Measurements from ENCODE around the gene ASMTL.
A peak's percentile ranks its signal among the peaks of the same experiment; 100 is the strongest.

ASMTL gene

GRCh38 chrX:1388651-1389050 is 64.1 kb downstream of the ASMTL start:
- Histone ChIP-seq H3K4me2 (ENCODE audit: low read length) (no peak overlapping the region), H3K27me3 (ENCODE audit: insufficient read depth, low read length) (no peaks in the 10 kb centered on the region), H2AFZ (ENCODE audit: insufficient read depth, low read length, poor library complexity) (no peak overlapping the region), H2AK5ac (ENCODE audit: low read length) (no peak overlapping the region), H3K79me2 (ENCODE audit: control insufficient read depth, insufficient read depth, low read length, poor library complexity) (peaks cover 21% of the 10 kb centered on the region), H4K91ac (ENCODE audit: low read depth, low read length) (no peak overlapping the region), H3K14ac (ENCODE audit: low read length) (no peak overlapping the region), H3K4me3 (ENCODE audit: low read depth, low read length) (no peak overlapping the region), H4K8ac (ENCODE audit: low read depth, low read length) (no peak overlapping the region), H3K79me1 (ENCODE audit: low read length) (peaks cover 15% of the 10 kb centered on the region), H3K4ac (ENCODE audit: low read depth, low read length) (peak overlapping the region; percentile 15), H3K23ac (ENCODE audit: low read length) (no peak overlapping the region), H3K9ac (ENCODE audit: low read length) (no peak overlapping the region), H3K4me1 (ENCODE audit: control insufficient read depth in 1 of 2, insufficient read depth in 2 of 2, low read length in 2 of 2) (peaks cover 4 to 8% of the 10 kb centered on the region in 2 experiments), H2BK5ac (ENCODE audit: low read depth, low read length, poor library complexity) (no peak overlapping the region), H2BK12ac (ENCODE audit: low read length) (no peak overlapping the region), H3K18ac (ENCODE audit: low read length) (no peak overlapping the region), H3K36me3 (ENCODE audit: control insufficient read depth in 1 of 2, insufficient read depth in 2 of 2, low read length in 2 of 2) (peaks cover 63 to 65% of the 10 kb centered on the region in 2 experiments), H3K27ac (ENCODE audit: low read depth, low read length) (no peak overlapping the region), H4K12ac (ENCODE audit: low read depth, low read length) (no peak overlapping the region), H2BK120ac (ENCODE audit: insufficient read depth, low read length, poor library complexity) (no peak overlapping the region), H3K9me3 (ENCODE audit: insufficient read depth, low read depth, low read length) (peaks cover 2% of the 10 kb centered on the region)
- DNase-seq = no peak
- no CpG with 5 or more reads among the region's 4 CpGs for WGBS (ENCODE audit: extremely low coverage, insufficient coverage, insufficient read length)

GRCh38 chrX:1387141-1387776 is 65.5 kb downstream of the ASMTL start:
- H3K27ac ChIP-seq (ENCODE audit: low read depth, low read length) = no peak overlapping the region
- H2AK5ac ChIP-seq (ENCODE audit: low read length) = no peak overlapping the region
- H3K79me2 ChIP-seq (ENCODE audit: control insufficient read depth, insufficient read depth, low read length, poor library complexity) = peaks cover 17% of the 10 kb centered on the region
- H3K27me3 ChIP-seq (ENCODE audit: insufficient read depth, low read length) = no peaks in the 10 kb centered on the region
- H3K4me1 ChIP-seq (ENCODE audit: control insufficient read depth in 1 of 2, insufficient read depth in 2 of 2, low read length in 2 of 2) = peaks cover 4 to 8% of the 10 kb centered on the region in 2 experiments
- no peak for DNase-seq
- no peak overlapping the region for H2BK12ac ChIP-seq (ENCODE audit: low read length)
- no peak overlapping the region for H4K91ac ChIP-seq (ENCODE audit: low read depth, low read length)
- H3K9ac ChIP-seq (ENCODE audit: low read length) = no peak overlapping the region
- no CpG with 5 or more reads among the region's 43 CpGs for WGBS (ENCODE audit: extremely low coverage, insufficient coverage, insufficient read length)
- no peak overlapping the region for H2BK5ac ChIP-seq (ENCODE audit: low read depth, low read length, poor library complexity)
- H3K23ac ChIP-seq (ENCODE audit: low read length) = no peak overlapping the region
- no peak overlapping the region for H2BK120ac ChIP-seq (ENCODE audit: insufficient read depth, low read length, poor library complexity)
- no peak overlapping the region for H3K4me2 ChIP-seq (ENCODE audit: low read length)
- no peak overlapping the region for H2AFZ ChIP-seq (ENCODE audit: insufficient read depth, low read length, poor library complexity)
- no peak overlapping the region for H4K12ac ChIP-seq (ENCODE audit: low read depth, low read length)
- H3K79me1 ChIP-seq (ENCODE audit: low read length) = peaks cover 7% of the 10 kb centered on the region
- H4K8ac ChIP-seq (ENCODE audit: low read depth, low read length) = no peak overlapping the region
- no peak overlapping the region for H3K4ac ChIP-seq (ENCODE audit: low read depth, low read length)
- peaks cover 2% of the 10 kb centered on the region for H3K9me3 ChIP-seq (ENCODE audit: insufficient read depth, low read depth, low read length)
- H3K4me3 ChIP-seq (ENCODE audit: low read depth, low read length) = no peak overlapping the region
- H3K36me3 ChIP-seq (ENCODE audit: control insufficient read depth in 1 of 2, insufficient read depth in 2 of 2, low read length in 2 of 2) = peaks cover 63 to 67% of the 10 kb centered on the region in 2 experiments
- H3K14ac ChIP-seq (ENCODE audit: low read length) = no peak overlapping the region
- H3K18ac ChIP-seq (ENCODE audit: low read length) = no peak overlapping the region

GRCh38 chrX:1386338-1387127 is 66.2 kb downstream of the ASMTL start:
- no peak overlapping the region for H3K4me3 ChIP-seq (ENCODE audit: low read depth, low read length)
- peaks cover 2% of the 10 kb centered on the region for H3K9me3 ChIP-seq (ENCODE audit: insufficient read depth, low read depth, low read length)
- no peak overlapping the region for H4K8ac ChIP-seq (ENCODE audit: low read depth, low read length)
- H4K91ac ChIP-seq (ENCODE audit: low read depth, low read length) = no peak overlapping the region
- H3K9ac ChIP-seq (ENCODE audit: low read length) = no peak overlapping the region
- H3K4me1 ChIP-seq (ENCODE audit: control insufficient read depth in 1 of 2, insufficient read depth in 2 of 2, low read length in 2 of 2) = peaks cover 4 to 11% of the 10 kb centered on the region in 2 experiments
- H3K79me2 ChIP-seq (ENCODE audit: control insufficient read depth, insufficient read depth, low read length, poor library complexity) = peaks cover 14% of the 10 kb centered on the region
- DNase-seq = no peak
- H3K18ac ChIP-seq (ENCODE audit: low read length) = no peak overlapping the region
- H3K23ac ChIP-seq (ENCODE audit: low read length) = no peak overlapping the region
- H3K14ac ChIP-seq (ENCODE audit: low read length) = no peak overlapping the region
- H3K4ac ChIP-seq (ENCODE audit: low read depth, low read length) = no peak overlapping the region
- WGBS (ENCODE audit: extremely low coverage, insufficient coverage, insufficient read length) = no CpG with 5 or more reads among the region's 41 CpGs
- H2BK120ac ChIP-seq (ENCODE audit: insufficient read depth, low read length, poor library complexity) = no peak overlapping the region
- no peak overlapping the region for H2AK5ac ChIP-seq (ENCODE audit: low read length)
- no peak overlapping the region for H2AFZ ChIP-seq (ENCODE audit: insufficient read depth, low read length, poor library complexity)
- H3K79me1 ChIP-seq (ENCODE audit: low read length) = peaks cover 3% of the 10 kb centered on the region
- peaks cover 63 to 71% of the 10 kb centered on the region in 2 experiments for H3K36me3 ChIP-seq (ENCODE audit: control insufficient read depth in 1 of 2, insufficient read depth in 2 of 2, low read length in 2 of 2)
- H3K4me2 ChIP-seq (ENCODE audit: low read length) = no peak overlapping the region
- H2BK12ac ChIP-seq (ENCODE audit: low read length) = no peak overlapping the region
- no peak overlapping the region for H4K12ac ChIP-seq (ENCODE audit: low read depth, low read length)
- H3K27ac ChIP-seq (ENCODE audit: low read depth, low read length) = no peak overlapping the region
- H3K27me3 ChIP-seq (ENCODE audit: insufficient read depth, low read length) = no peaks in the 10 kb centered on the region
- H2BK5ac ChIP-seq (ENCODE audit: low read depth, low read length, poor library complexity) = no peak overlapping the region

DNA sequence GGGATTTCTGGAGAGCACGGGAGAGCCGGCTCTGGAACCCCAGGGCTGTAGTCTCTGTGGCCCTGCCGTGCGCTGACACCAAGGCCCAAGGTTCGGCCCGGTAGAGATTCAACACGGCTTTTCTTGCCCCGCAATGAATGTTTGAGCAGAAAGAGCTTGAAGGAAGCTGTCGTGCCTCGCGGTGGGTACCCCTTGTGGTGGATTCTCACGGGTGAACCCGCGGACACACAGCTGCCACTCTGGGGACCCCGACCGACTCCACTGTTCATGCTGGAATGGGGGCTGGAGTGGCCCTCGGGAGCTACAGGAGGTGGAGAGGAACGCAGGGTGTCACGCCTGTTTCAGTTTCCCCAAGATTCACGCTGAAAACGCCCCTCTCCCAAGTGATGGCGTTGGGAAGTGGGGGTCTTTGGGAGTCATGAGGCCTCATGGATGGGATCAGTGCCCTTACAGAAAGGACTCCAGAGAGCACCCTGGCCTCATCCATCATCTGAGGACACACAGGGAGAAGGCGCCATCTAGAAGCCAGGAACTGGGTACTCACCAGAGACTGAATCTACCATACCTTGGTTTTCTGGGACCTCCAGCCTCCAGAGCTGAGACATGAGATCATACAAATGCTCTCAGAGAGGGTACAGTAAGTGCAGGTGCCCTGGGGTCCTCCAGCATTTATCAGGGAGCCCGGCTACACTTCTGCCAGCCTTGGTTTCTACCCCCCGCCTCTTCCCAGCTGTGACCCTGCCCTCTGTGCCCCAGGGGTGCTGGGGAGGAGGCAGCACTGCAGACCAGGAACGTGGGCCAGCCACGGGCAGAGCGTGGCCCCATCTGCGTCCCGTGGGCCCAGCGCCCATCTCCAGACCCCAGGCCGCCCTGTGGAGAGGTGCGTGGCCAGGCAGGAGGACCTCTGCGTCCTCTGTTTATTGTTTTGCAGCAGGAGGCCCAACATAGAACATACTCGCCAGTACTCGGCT is 67.2 kb downstream of the ASMTL start:
- Histone ChIP-seq H2BK120ac (ENCODE audit: insufficient read depth, low read length, poor library complexity) (no peak overlapping the region), H3K4ac (ENCODE audit: low read depth, low read length) (no peak overlapping the region), H3K27ac (ENCODE audit: low read depth, low read length) (no peak overlapping the region), H3K4me2 (ENCODE audit: low read length) (no peak overlapping the region), H3K79me1 (ENCODE audit: low read length) (no peaks in the 10 kb centered on the region), H3K27me3 (ENCODE audit: insufficient read depth, low read length) (no peaks in the 10 kb centered on the region), H4K91ac (ENCODE audit: low read depth, low read length) (no peak overlapping the region), H3K23ac (ENCODE audit: low read length) (no peak overlapping the region), H2AFZ (ENCODE audit: insufficient read depth, low read length, poor library complexity) (no peak overlapping the region), H3K79me2 (ENCODE audit: control insufficient read depth, insufficient read depth, low read length, poor library complexity) (peaks cover 4% of the 10 kb centered on the region), H3K14ac (ENCODE audit: low read length) (no peak overlapping the region), H3K9me3 (ENCODE audit: insufficient read depth, low read depth, low read length) (peaks cover 2% of the 10 kb centered on the region), H4K12ac (ENCODE audit: low read depth, low read length) (no peak overlapping the region), H3K36me3 (ENCODE audit: control insufficient read depth in 1 of 2, insufficient read depth in 2 of 2, low read length in 2 of 2) (peaks cover 63 to 66% of the 10 kb centered on the region in 2 experiments), H2BK5ac (ENCODE audit: low read depth, low read length, poor library complexity) (no peak overlapping the region), H3K18ac (ENCODE audit: low read length) (no peak overlapping the region), H3K4me1 (ENCODE audit: control insufficient read depth in 1 of 2, insufficient read depth in 2 of 2, low read length in 2 of 2) (peaks cover 0 to 4% of the 10 kb centered on the region in 2 experiments), H2BK12ac (ENCODE audit: low read length) (no peak overlapping the region), H2AK5ac (ENCODE audit: low read length) (no peak overlapping the region), H4K8ac (ENCODE audit: low read depth, low read length) (no peak overlapping the region), H3K9ac (ENCODE audit: low read length) (no peak overlapping the region), H3K4me3 (ENCODE audit: low read depth, low read length) (no peak overlapping the region)
- no CpG with 5 or more reads among the region's 36 CpGs for WGBS (ENCODE audit: extremely low coverage, insufficient coverage, insufficient read length)
- DNase-seq = no peak

Data from trophoblast cell (in vitro differentiated cells and primary cell).